ENCODE measurements around the gene ATF6B. TPM values are rescaled to one million over a fixed set of nuclear protein-coding genes. Genes with fewer than 3 reads are reported as not detected.

ATF6B gene
- total RNA-seq, 2 experiments from 2014 or later = 72.2 to 75.6 TPM

- intact Hi-C loops (cut with DNase I, micrococcal nuclease) = loop anchor here in 1 of 2 experiments (10.0 kb wide), 1 partner anchor 107 kb away; no protein-coding TSS in a partner anchor
- peaks cover 0 to 11% of the 10 kb centered on the region in 2 experiments for H3K9me3 ChIP-seq (ENCODE audit: control insufficient read depth in 1 of 2, insufficient read depth in 1 of 2, low read length in 2 of 2)
- ChIA-PET POLR2A (interaction anchor here (0.6 to 2.2 kb wide), 4 partner anchors 20 to 602 kb away, joined by 3 to 8 read pairs (median 6); partner anchors contain the start of genes ATF6B and FKBPL), CTCF (interaction anchor here (1.7 to 1.8 kb wide), 2 partner anchors 33 to 44 kb away, joined by 4 read pairs; no protein-coding TSS in a partner anchor)
- Mint-ChIP-seq H3K36me3 (ENCODE audit: low read depth) (peaks cover 15% of the 10 kb centered on the region), H3K9me3 (no peaks in the 10 kb centered on the region), H3K27me3 (peaks cover 32% of the 10 kb centered on the region), H3K4me3 (peak overlapping the region; percentile 72), H3K27ac (peak overlapping the region; percentile 73), H3K4me1 (ENCODE audit: low read depth) (peaks cover 71% of the 10 kb centered on the region)
- H3K27me3 ChIP-seq (ENCODE audit: control insufficient read depth in 1 of 2, insufficient read depth in 2 of 2, low read length in 2 of 2) = peaks cover 11 to 26% of the 10 kb centered on the region in 2 experiments
- ATAC-seq (ENCODE audit: poor library complexity) (peak; percentile 19), DNase-seq (peak in 2 of 14 experiments; percentile 24 to 31)
- no peak overlapping the region for H3K27ac ChIP-seq (ENCODE audit: low read depth in 1 of 2, low read length in 2 of 2)
- H3K4me1 ChIP-seq (ENCODE audit: insufficient read depth, low read length) = peaks cover 69% of the 10 kb centered on the region
- TF ChIP-seq, protein P1, sequence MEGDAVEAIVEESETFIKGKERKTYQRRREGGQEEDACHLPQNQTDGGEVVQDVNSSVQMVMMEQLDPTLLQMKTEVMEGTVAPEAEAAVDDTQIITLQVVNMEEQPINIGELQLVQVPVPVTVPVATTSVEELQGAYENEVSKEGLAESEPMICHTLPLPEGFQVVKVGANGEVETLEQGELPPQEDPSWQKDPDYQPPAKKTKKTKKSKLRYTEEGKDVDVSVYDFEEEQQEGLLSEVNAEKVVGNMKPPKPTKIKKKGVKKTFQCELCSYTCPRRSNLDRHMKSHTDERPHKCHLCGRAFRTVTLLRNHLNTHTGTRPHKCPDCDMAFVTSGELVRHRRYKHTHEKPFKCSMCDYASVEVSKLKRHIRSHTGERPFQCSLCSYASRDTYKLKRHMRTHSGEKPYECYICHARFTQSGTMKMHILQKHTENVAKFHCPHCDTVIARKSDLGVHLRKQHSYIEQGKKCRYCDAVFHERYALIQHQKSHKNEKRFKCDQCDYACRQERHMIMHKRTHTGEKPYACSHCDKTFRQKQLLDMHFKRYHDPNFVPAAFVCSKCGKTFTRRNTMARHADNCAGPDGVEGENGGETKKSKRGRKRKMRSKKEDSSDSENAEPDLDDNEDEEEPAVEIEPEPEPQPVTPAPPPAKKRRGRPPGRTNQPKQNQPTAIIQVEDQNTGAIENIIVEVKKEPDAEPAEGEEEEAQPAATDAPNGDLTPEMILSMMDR (IDR thresholded peaks at IDR 0.05) = no peak
- H3K36me3 ChIP-seq (ENCODE audit: insufficient read depth, low read length) = no peaks in the 10 kb centered on the region
- H3K4me3 ChIP-seq (ENCODE audit: low read length) = peak overlapping the region; percentile 32
These were observed 23.3 kb upstream of the ATF6B start for GRCh38 chr6:32151181-32151862.

GRCh38 chr6:32149932-32150870 is 22.2 kb upstream of the ATF6B start:
- Mint-ChIP-seq H3K4me1 (ENCODE audit: low read depth) (peaks cover 65% of the 10 kb centered on the region), H3K27me3 (peaks cover 32% of the 10 kb centered on the region)
- POLR2A ChIA-PET = interaction anchor here (1.0 to 2.2 kb wide), 2 partner anchors 19 to 45 kb away, joined by 4 to 8 read pairs; partner anchors contain the start of gene FKBPL

More at GRCh38 chr6:32149932-32150870, 22.2 kb upstream of the ATF6B start:
- Mint-ChIP-seq H3K9me3 (no peaks in the 10 kb centered on the region), H3K4me3 (peak overlapping the region; percentile 76), H3K36me3 (ENCODE audit: low read depth) (peaks cover 15% of the 10 kb centered on the region), H3K27ac (peak overlapping the region; percentile 73)
- TF ChIP-seq, protein P1 (IDR thresholded peaks at IDR 0.05) = no peak
- Histone ChIP-seq H3K9me3 (ENCODE audit: control insufficient read depth in 1 of 2, insufficient read depth in 1 of 2, low read length in 2 of 2) (peaks cover 0 to 11% of the 10 kb centered on the region in 2 experiments), H3K27me3 (ENCODE audit: control insufficient read depth in 1 of 2, insufficient read depth in 2 of 2, low read length in 2 of 2) (peaks cover 11 to 26% of the 10 kb centered on the region in 2 experiments), H3K4me3 (ENCODE audit: low read length) (no peak overlapping the region), H3K27ac (ENCODE audit: low read depth in 1 of 2, low read length in 2 of 2) (no peak overlapping the region), H3K4me1 (ENCODE audit: insufficient read depth, low read length) (peaks cover 62% of the 10 kb centered on the region), H3K36me3 (ENCODE audit: insufficient read depth, low read length) (no peaks in the 10 kb centered on the region)
- CTCF ChIA-PET = interaction anchor here (1.8 kb wide), 1 partner anchor 45 kb away, joined by 4 read pairs; no protein-coding TSS in a partner anchor
- ATAC-seq (ENCODE audit: poor library complexity) (no peak), DNase-seq (peak in 1 of 14 experiments; percentile 9)
- intact Hi-C loops (cut with DNase I, micrococcal nuclease) = loop anchor here (5.0 to 10.0 kb wide), 2 partner anchors 42 to 105 kb away; partner anchors contain the start of genes GPSM3 (in 1 of the 2) and PBX2 (in 1 of the 2)

All from CD4-positive, alpha-beta T cell (primary cell).